Epithelial cell of esophagus (primary cell): Measurements from ENCODE around the gene MYOG.

Experiments
- DNase-seq: peaks from one replicate; pipeline ENCODE4 v3.0.0; 2010; ENCODE audit warnings: low read depth
- H3K4me3 ChIP-seq: 2 replicates; pipeline ENCODE4 v1.5.1; 2011; ENCODE audit warnings: mild to moderate bottlenecking, low read length, control low read depth
- CTCF ChIP-seq: IDR thresholded peaks from 2 replicates; pipeline ENCODE4 v1.5.1; 2011; ENCODE audit warnings: low read depth, mild to moderate bottlenecking, low read length, control low read depth, inconsistent platforms; ENCODE audit not compliant: insufficient read depth; ENCODE audit errors: missing control alignments

The MYOG gene

GRCh38 chr1:203077367-203077766, 8.4 kb downstream of the MYOG start:
- no peak for TF ChIP-seq CTCF
- no peak overlapping the region for H3K4me3 ChIP-seq
- no peak for DNase-seq

- H3K4me3 ChIP-seq, result no peak overlapping the region
- DNase-seq, result no peak
Measured at GRCh38 chr1:203076031-203076511, 9.7 kb downstream of the MYOG start.

GRCh38 chr1:203075236-203076030, 10.4 kb downstream of the MYOG start:
- H3K4me3 ChIP-seq, result no peak overlapping the region
- no peak for TF ChIP-seq CTCF
- no peak for DNase-seq

More at GRCh38 chr1:203076031-203076511, 9.7 kb downstream of the MYOG start:
- no peak for TF ChIP-seq CTCF

GRCh38 chr1:203074610-203075009, 11.2 kb downstream of the MYOG start:
- DNase-seq, result no peak
- TF ChIP-seq CTCF, result no peak

GRCh38 chr1:203073469-203073868, 12.3 kb downstream of the MYOG start:
- DNase-seq, result no peak
- no peak overlapping the region for H3K4me3 ChIP-seq
- TF ChIP-seq CTCF, result no peak

More at GRCh38 chr1:203074610-203075009, 11.2 kb downstream of the MYOG start:
- H3K4me3 ChIP-seq, result no peak overlapping the region

- no peak for TF ChIP-seq CTCF
- H3K4me3 ChIP-seq, result no peak overlapping the region
- DNase-seq, result no peak
Measured at GRCh38 chr1:203072911-203073310, 12.9 kb downstream of the MYOG start.

GRCh38 chr1:203072002-203072602, 13.7 kb downstream of the MYOG start:
- DNase-seq, result no peak
- no peak for TF ChIP-seq CTCF
- H3K4me3 ChIP-seq, result no peak overlapping the region
